Peyer's patch (tissue), 4 donors: ENCODE results near the gene GJA3. TPM values are rescaled to one million over a fixed set of nuclear protein-coding genes. Genes with fewer than 3 reads are reported as not detected.

Experiments used
- DNase-seq, 3 donors: peaks; one replicate each; pipeline ENCODE4 v3.0.0-alpha.2; 2017 to 2019
- H3K27ac ChIP-seq, 4 donors: fragments of 200-600 bp; sonication (generic); one replicate each; pipeline ENCODE4 v1.5.1; 2016 to 2019
- H3K27me3 ChIP-seq, 2 donors: fragments of 200-600 bp; sonication (generic); one replicate each; pipeline ENCODE4 v1.5.1; 2019
- H3K36me3 ChIP-seq, 3 donors: fragments of 200-600 bp; sonication (generic); one replicate each; pipeline ENCODE4 v1.5.1; 2016 to 2019
- H3K4me1 ChIP-seq, 4 donors: fragments of 200-600 bp; sonication (generic); one replicate each; pipeline ENCODE4 v1.5.1; 2016 to 2019
- H3K4me3 ChIP-seq, 4 donors: fragments of 200-600 bp; sonication (generic); 1 replicate in 3 of 4; 2 replicates in 1 of 4; pipeline ENCODE4 v1.5.1; 2016 to 2019; ENCODE audit warnings: mild to moderate bottlenecking in 1 of 4
- H3K9me3 ChIP-seq, 4 donors: fragments of 200-600 bp; sonication (generic); one replicate each; pipeline ENCODE4 v1.5.1; 2016 to 2019; ENCODE audit warnings: mild to moderate bottlenecking in 1 of 4
- CTCF ChIP-seq, 6 experiments: fragments of 450-650 bp in 4 of 6; fragments of 200-600 bp in 2 of 6; sonication (generic) in 1 of 6; IDR thresholded peaks; one replicate each; pipeline ENCODE4 v1.5.1; 2017 to 2019; ENCODE audit warnings: antibody characterized with exemption in 6 of 6, mild to moderate bottlenecking in 3 of 6, moderate library complexity in 1 of 6
- POLR2A ChIP-seq, 2 donors: fragments of 450-650 bp; IDR thresholded peaks; one replicate each; pipeline ENCODE4 v1.5.1; 2017; ENCODE audit warnings: antibody characterized with exemption in 2 of 2, mild to moderate bottlenecking in 2 of 2, moderate library complexity in 2 of 2
- total RNA-seq, 4 donors: library from RNA; depleted of rRNA; stranded (reverse); fragments of >200 nt; gene quantifications; one replicate each; pipeline ENCODE4 v1.1.0, GENCODE V29; 2016

GJA3 gene
- total RNA-seq, 4 donors from 2014 or later, result not detected

- Histone ChIP-seq H3K4me3 (no peak overlapping the region), H3K27ac (no peak overlapping the region), H3K36me3 (no peaks in the 10 kb centered on the region), H3K27me3 (no peaks in the 10 kb centered on the region), H3K4me1 (no peaks in the 10 kb centered on the region), H3K9me3 (no peaks in the 10 kb centered on the region)
- TF ChIP-seq CTCF (IDR thresholded peaks at IDR 0.05) (no peak), POLR2A (IDR thresholded peaks at IDR 0.05) (no peak)
- DNase-seq, result no peak
Observed at GRCh38 chr13:20151612-20152011, 9.2 kb downstream of the GJA3 start.

- DNase-seq, result no peak
- H3K9me3 ChIP-seq, result no peaks in the 10 kb centered on the region
- no peaks in the 10 kb centered on the region for H3K36me3 ChIP-seq
- TF ChIP-seq POLR2A (IDR thresholded peaks at IDR 0.05) (no peak), CTCF (IDR thresholded peaks at IDR 0.05) (no peak)
- H3K27ac ChIP-seq, result no peak overlapping the region
- no peaks in the 10 kb centered on the region for H3K4me1 ChIP-seq
- no peaks in the 10 kb centered on the region for H3K27me3 ChIP-seq
- no peak overlapping the region for H3K4me3 ChIP-seq
Observed at GRCh38 chr13:20151016-20151415, 9.8 kb downstream of the GJA3 start.

- Histone ChIP-seq H3K36me3 (no peaks in the 10 kb centered on the region), H3K4me3 (no peak overlapping the region), H3K9me3 (no peaks in the 10 kb centered on the region), H3K4me1 (no peaks in the 10 kb centered on the region), H3K27me3 (no peaks in the 10 kb centered on the region), H3K27ac (no peak overlapping the region)
- no peak for TF ChIP-seq POLR2A (IDR thresholded peaks at IDR 0.05)
- no peak for TF ChIP-seq CTCF (IDR thresholded peaks at IDR 0.05)
- DNase-seq, result no peak
Observed at GRCh38 chr13:20150561-20150960, 10.3 kb downstream of the GJA3 start.

GRCh38 chr13:20149762-20150161, 11.1 kb downstream of the GJA3 start:
- Histone ChIP-seq H3K27me3 (no peaks in the 10 kb centered on the region), H3K9me3 (no peaks in the 10 kb centered on the region), H3K27ac (no peak overlapping the region), H3K4me3 (no peak overlapping the region), H3K36me3 (no peaks in the 10 kb centered on the region), H3K4me1 (no peaks in the 10 kb centered on the region)
- TF ChIP-seq CTCF (IDR thresholded peaks at IDR 0.05), result no peak
- no peak for TF ChIP-seq POLR2A (IDR thresholded peaks at IDR 0.05)
- DNase-seq, result no peak

- Histone ChIP-seq H3K4me1 (no peaks in the 10 kb centered on the region), H3K36me3 (no peaks in the 10 kb centered on the region), H3K9me3 (no peaks in the 10 kb centered on the region), H3K27ac (no peak overlapping the region), H3K4me3 (no peak overlapping the region), H3K27me3 (no peaks in the 10 kb centered on the region)
- TF ChIP-seq CTCF (IDR thresholded peaks at IDR 0.05) (no peak), POLR2A (IDR thresholded peaks at IDR 0.05) (no peak)
- no peak for DNase-seq
Observed at GRCh38 chr13:20148501-20149183, 12.2 kb downstream of the GJA3 start.

GRCh38 chr13:20146381-20146780, 14.5 kb downstream of the GJA3 start:
- Histone ChIP-seq H3K4me3 (no peak overlapping the region), H3K27ac (no peak overlapping the region), H3K36me3 (no peaks in the 10 kb centered on the region), H3K27me3 (peaks cover 0 to 10% of the 10 kb centered on the region in 2 donors), H3K9me3 (no peaks in the 10 kb centered on the region), H3K4me1 (no peaks in the 10 kb centered on the region)
- TF ChIP-seq CTCF (IDR thresholded peaks at IDR 0.05) (no peak), POLR2A (IDR thresholded peaks at IDR 0.05) (no peak)
- DNase-seq, result no peak
